HUES64 (cell line): ENCODE measurements around the gene TGM1.

Experiments
- H3K27ac ChIP-seq: 2 replicates; pipeline ENCODE4 v1.7.0; 2013; ENCODE audit warnings: low read depth, low read length, inconsistent platforms
- H3K27me3 ChIP-seq: 2 replicates; pipeline ENCODE4 v1.6.1; 2013; ENCODE audit warnings: mild to moderate bottlenecking, low read length; ENCODE audit not compliant: insufficient read depth
- H3K36me3 ChIP-seq: 2 replicates; pipeline ENCODE4 v1.6.1; 2013; ENCODE audit warnings: mild to moderate bottlenecking, low read length; ENCODE audit not compliant: insufficient read depth
- H3K4me1 ChIP-seq: 2 replicates; pipeline ENCODE4 v1.6.1; 2013; ENCODE audit warnings: mild to moderate bottlenecking, low read length, moderate library complexity; ENCODE audit not compliant: insufficient read depth
- H3K4me3 ChIP-seq: 2 replicates; pipeline ENCODE4 v1.5.1; 2013; ENCODE audit warnings: mild to moderate bottlenecking, low read length, moderate library complexity
- H3K9ac ChIP-seq: 2 replicates; pipeline ENCODE4 v1.6.1; 2013; ENCODE audit warnings: mild to moderate bottlenecking, low read depth, low read length
- H3K9me3 ChIP-seq: 2 replicates; pipeline ENCODE4 v1.6.1; 2013; ENCODE audit warnings: low read depth, low read length; ENCODE audit not compliant: insufficient read depth
- WGBS: fragments of 150-250, 120-280 bp; methylation state at CpG from one replicate; pipeline ENCODE4 v1.1.7; 2013; ENCODE audit warnings: missing lambda C conversion rate; 5-methylcytosine and 5-hydroxymethylcytosine counted together

The TGM1 gene

GRCh38 chr14:24236689-24237462 lies 26.1 kb downstream of the TGM1 start:
- H3K9me3 ChIP-seq = no peaks in the 10 kb centered on the region
- 95% methylated on average over 6 of the region's 6 CpGs for WGBS
- 0 out of 2 replicates have a peak, but pooled peaks cover 5% of the 10 kb centered on the region for H3K4me1 ChIP-seq
- peaks cover 71% of the 10 kb centered on the region for H3K36me3 ChIP-seq
- H3K4me3 ChIP-seq = no peak overlapping the region
- H3K27me3 ChIP-seq = no peaks in the 10 kb centered on the region
- no peak overlapping the region for H3K9ac ChIP-seq
- H3K27ac ChIP-seq = no peak overlapping the region

GRCh38 chr14:24235804-24236688 lies 26.9 kb downstream of the TGM1 start:
- H3K27me3 ChIP-seq = no peaks in the 10 kb centered on the region
- H3K36me3 ChIP-seq = peaks cover 70% of the 10 kb centered on the region
- WGBS = 100% methylated on average over 5 of the region's 5 CpGs
- H3K9ac ChIP-seq = no peak overlapping the region
- no peak overlapping the region for H3K4me3 ChIP-seq
- 0 out of 2 replicates have a peak, but pooled peaks cover 5% of the 10 kb centered on the region for H3K4me1 ChIP-seq
- no peaks in the 10 kb centered on the region for H3K9me3 ChIP-seq
- H3K27ac ChIP-seq = no peak overlapping the region

DNA sequence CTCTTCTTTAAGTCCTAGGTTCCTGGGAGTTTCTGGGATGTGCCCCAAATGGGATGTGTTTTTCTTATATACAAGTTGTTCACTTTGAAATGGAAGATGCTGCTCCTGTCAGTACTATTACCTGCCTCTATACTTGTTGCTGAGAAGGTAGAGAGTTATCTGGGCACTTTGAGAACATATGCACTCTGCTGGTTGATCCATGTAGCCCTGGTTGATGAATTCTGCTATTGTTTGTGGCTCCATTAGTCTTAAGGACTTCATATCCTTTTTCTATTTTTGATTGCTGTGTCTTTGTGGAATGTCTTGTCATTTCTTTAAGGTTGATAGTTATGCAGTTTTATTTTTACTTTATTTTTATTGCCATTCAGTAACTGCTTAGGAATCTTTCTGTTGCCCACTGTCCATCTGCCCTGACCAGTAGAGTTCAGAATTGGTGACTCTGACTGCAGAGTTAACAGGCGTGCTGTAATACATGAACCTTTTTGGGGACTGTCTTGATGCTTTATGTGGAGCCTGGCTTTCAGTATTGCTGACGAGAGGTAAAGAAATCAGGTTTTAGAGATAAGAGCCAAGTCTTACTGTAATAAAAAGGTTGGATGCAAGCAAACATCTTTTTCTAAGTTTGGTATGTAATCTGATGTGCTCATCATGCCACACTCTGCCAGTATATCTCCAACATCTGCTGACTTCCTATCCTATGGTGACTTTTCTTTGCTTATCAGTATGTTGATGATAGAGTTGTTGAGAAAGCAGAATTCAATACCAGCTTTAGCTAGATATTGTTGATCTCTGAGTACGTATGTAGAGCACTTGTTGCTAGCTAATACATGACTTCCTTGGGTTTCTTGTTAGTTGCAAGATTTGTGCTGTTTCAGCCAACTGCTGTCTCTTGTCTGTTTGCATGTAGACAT lies 28.6 kb downstream of the TGM1 start:
- Histone ChIP-seq H3K4me1 (0 out of 2 replicates have a peak, but pooled peaks cover 5% of the 10 kb centered on the region), H3K9ac (no peak overlapping the region), H3K36me3 (peaks cover 53% of the 10 kb centered on the region), H3K4me3 (no peak overlapping the region), H3K27me3 (no peaks in the 10 kb centered on the region), H3K9me3 (no peaks in the 10 kb centered on the region), H3K27ac (no peak overlapping the region)
- WGBS = 92% methylated on average over 3 of the region's 3 CpGs

DNA sequence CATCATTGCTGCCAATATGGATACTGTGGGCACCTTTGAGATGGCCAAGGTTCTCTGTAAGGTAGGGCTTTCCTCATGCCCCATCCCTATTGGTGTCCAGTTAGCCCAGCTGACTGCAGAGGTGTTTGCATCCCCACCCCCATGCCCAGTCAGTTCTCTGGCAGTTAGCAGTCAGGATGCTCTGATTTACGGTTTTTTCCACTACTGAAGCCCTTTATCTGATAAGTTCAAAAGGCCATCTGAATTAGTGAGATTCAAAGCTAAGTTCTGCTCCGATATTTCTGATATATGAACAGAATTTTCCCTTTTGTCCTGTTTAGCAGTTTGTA lies 29.5 kb downstream of the TGM1 start:
- H3K27ac ChIP-seq = no peak overlapping the region
- WGBS = 89% methylated on average over 2 of the region's 2 CpGs

DNA sequence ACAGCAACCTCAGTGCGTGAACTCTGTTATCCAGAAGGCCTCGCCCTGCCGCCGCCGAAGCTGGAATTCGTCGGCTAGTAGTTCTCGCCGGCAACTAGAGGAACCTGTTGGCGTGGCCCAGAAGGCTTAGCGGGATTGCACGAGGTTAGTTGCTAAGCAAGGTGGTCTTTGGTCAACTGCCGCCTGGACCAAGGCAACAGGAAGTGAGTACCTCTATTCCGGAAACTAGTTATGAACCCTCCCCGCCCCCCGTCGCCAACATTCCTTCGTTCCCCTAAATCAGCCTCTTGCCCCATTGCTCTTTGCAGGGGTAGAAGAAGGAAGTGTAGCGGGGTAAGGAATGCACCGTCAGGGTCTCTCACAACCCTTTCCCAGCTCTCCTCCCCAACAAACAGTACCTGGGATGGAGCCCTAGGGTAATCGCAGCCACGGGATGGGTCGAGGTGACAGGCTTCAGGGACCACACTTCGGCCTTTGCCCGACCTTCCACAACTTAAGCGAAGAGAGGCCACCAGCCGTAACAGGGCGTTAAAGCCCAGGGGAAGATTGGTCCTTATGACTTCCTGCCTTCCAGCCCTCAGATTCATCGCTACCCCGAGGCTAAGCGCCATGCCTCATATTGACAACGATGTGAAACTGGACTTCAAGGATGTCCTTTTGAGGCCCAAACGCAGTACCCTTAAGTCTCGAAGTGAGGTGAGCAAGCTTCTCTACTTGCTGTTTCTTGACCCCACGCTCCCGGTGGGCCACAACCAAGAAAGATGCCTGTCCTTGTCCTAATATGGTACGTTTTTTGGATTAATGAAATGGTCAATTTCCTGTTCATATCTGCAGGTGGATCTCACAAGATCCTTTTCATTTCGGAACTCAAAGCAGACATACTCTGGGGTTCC lies 30.1 kb downstream of the TGM1 start, which contains the start of gene GMPR2:
Gene GMPR2, plus strand, starts transcription at position 285 of the 893 bp plus-strand sequence. Its CDS starts 325 bp downstream, at position 610.
- 9% methylated on average over 36 of the region's 38 CpGs for WGBS
- peaks cover 45% of the 10 kb centered on the region for H3K36me3 ChIP-seq
- H3K27ac ChIP-seq = peak within 1 kb of the TSS; percentile 94
- H3K9me3 ChIP-seq = no peaks in the 10 kb centered on the region
- H3K27me3 ChIP-seq = no peaks in the 10 kb centered on the region
- peak within 1 kb of the TSS; percentile 74 for H3K4me3 ChIP-seq
- H3K4me1 ChIP-seq = 0 out of 2 replicates have a peak, but pooled peaks cover 5% of the 10 kb centered on the region
- peak within 1 kb of the TSS; percentile 81 for H3K9ac ChIP-seq

More for the DNA sequence above, 29.5 kb downstream of the TGM1 start:
- Histone ChIP-seq H3K27me3 (no peaks in the 10 kb centered on the region), H3K4me1 (0 out of 2 replicates have a peak, but pooled peaks cover 5% of the 10 kb centered on the region), H3K36me3 (peaks cover 45% of the 10 kb centered on the region), H3K4me3 (peak overlapping the region; percentile 74), H3K9me3 (no peaks in the 10 kb centered on the region), H3K9ac (peak overlapping the region; percentile 81; the same call in 1 of the 2 replicates)

GRCh38 chr14:24232121-24232644 lies 30.8 kb downstream of the TGM1 start, which contains the start of gene NEDD8:
Gene NEDD8, minus strand, starts transcription at chr14:24232367. Its CDS starts 100 bp downstream, at chr14:24232267.
- Histone ChIP-seq H3K4me3 (peak within 1 kb of the TSS; percentile 74), H3K27ac (peak within 1 kb of the TSS; percentile 94), H3K36me3 (peaks cover 45% of the 10 kb centered on the region), H3K9ac (peak within 1 kb of the TSS; percentile 81), H3K27me3 (no peaks in the 10 kb centered on the region), H3K4me1 (0 out of 2 replicates have a peak, but pooled peaks cover 5% of the 10 kb centered on the region), H3K9me3 (no peaks in the 10 kb centered on the region)
- WGBS = under 1% methylated on average over 30 of the region's 30 CpGs

GRCh38 chr14:24231263-24232120 lies 31.5 kb downstream of the TGM1 start:
- no peaks in the 10 kb centered on the region for H3K9me3 ChIP-seq
- 15% methylated on average over 23 of the region's 23 CpGs for WGBS
- H3K36me3 ChIP-seq = peaks cover 45% of the 10 kb centered on the region
- H3K4me1 ChIP-seq = 0 out of 2 replicates have a peak, but pooled peaks cover 5% of the 10 kb centered on the region
- peak overlapping the region; percentile 81 for H3K9ac ChIP-seq
- H3K27ac ChIP-seq = peak overlapping the region; percentile 94; the same call in 1 of the 2 replicates
- H3K27me3 ChIP-seq = no peaks in the 10 kb centered on the region
- peak overlapping the region; percentile 74 for H3K4me3 ChIP-seq

GRCh38 chr14:24228902-24229301 lies 34.1 kb downstream of the TGM1 start:
- Histone ChIP-seq H3K9ac (no peak overlapping the region), H3K36me3 (peaks cover 29% of the 10 kb centered on the region), H3K27me3 (no peaks in the 10 kb centered on the region), H3K9me3 (no peaks in the 10 kb centered on the region), H3K27ac (no peak overlapping the region), H3K4me3 (no peak overlapping the region), H3K4me1 (0 out of 2 replicates have a peak, but pooled peaks cover 5% of the 10 kb centered on the region)
- WGBS = 0% methylated on average over 1 of the region's 1 CpG

DNA sequence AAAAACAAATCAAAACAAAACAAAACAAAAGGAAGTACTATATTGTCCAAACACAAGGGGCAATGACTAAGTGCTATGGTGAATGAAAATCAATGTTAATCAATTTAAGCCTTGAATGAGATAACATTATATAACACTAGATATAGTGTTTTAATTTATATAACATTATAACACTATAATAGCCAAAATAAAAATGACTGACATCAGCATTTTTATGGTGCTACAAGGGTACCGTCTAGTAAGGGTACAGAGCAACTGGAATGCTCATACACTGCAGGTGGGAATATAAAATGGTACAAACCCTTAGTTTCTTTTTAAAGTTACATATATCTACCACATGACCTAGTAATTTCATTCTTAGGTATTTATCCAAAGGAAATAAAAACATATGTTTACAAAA lies 36.5 kb downstream of the TGM1 start:
- Histone ChIP-seq H3K4me3 (no peak overlapping the region), H3K36me3 (peaks cover 29% of the 10 kb centered on the region), H3K9me3 (no peaks in the 10 kb centered on the region), H3K27me3 (no peaks in the 10 kb centered on the region), H3K27ac (no peak overlapping the region), H3K9ac (no peak overlapping the region), H3K4me1 (no peaks in the 10 kb centered on the region)
- no CpG with 5 or more reads among the region's 1 CpG for WGBS
